Retina (tissue), 1 donor: ENCODE results near the gene CACNA1C.

ENCODE experiments used
- DNase-seq: peaks from one replicate; pipeline ENCODE4 v3.0.0-alpha.2; 2016

The CACNA1C gene

GRCh38 chr12:2035431-2036055 is 17.2 kb upstream of the CACNA1C start:
- no peak for DNase-seq

- no peak for DNase-seq
Measured at GRCh38 chr12:2039034-2039433, 13.8 kb upstream of the CACNA1C start.

- no peak for DNase-seq
Measured at GRCh38 chr12:2043054-2043453, 9.7 kb upstream of the CACNA1C start.

- DNase-seq, result no peak
Measured at GRCh38 chr12:2044165-2044564, 8.6 kb upstream of the CACNA1C start.

- no peak for DNase-seq
Measured at GRCh38 chr12:2046957-2047356, 5.8 kb upstream of the CACNA1C start.

GRCh38 chr12:2047752-2048151 is 5.0 kb upstream of the CACNA1C start:
- no peak for DNase-seq

- DNase-seq, result no peak
Measured at GRCh38 chr12:2049604-2050540, 2.9 kb upstream of the CACNA1C start.

- DNase-seq, result peak; percentile 77
Measured at GRCh38 chr12:2051700-2052621, 826 bp upstream of the CACNA1C start.

- no peak for DNase-seq
Measured at GRCh38 chr12:2053691-2054090, 904 bp downstream of the CACNA1C start.

GRCh38 chr12:2054091-2055018 is 1.6 kb downstream of the CACNA1C start:
- DNase-seq, result peak; percentile 69

- DNase-seq, result peak; percentile 76
Measured at GRCh38 chr12:2057041-2057794, 4.4 kb downstream of the CACNA1C start.

- no peak for DNase-seq
Measured at GRCh38 chr12:2057795-2058408, 5.1 kb downstream of the CACNA1C start.

- no peak for DNase-seq
Measured at GRCh38 chr12:2058837-2059236, 6.0 kb downstream of the CACNA1C start.

- DNase-seq, result no peak
Measured at GRCh38 chr12:2061402-2061801, 8.6 kb downstream of the CACNA1C start.

- no peak for DNase-seq
Measured at GRCh38 chr12:2064071-2064507, 11.3 kb downstream of the CACNA1C start.

GRCh38 chr12:2068653-2069052 is 15.9 kb downstream of the CACNA1C start:
- no peak for DNase-seq

- DNase-seq, result no peak
Measured at GRCh38 chr12:2070440-2071045, 17.8 kb downstream of the CACNA1C start.

GRCh38 chr12:2074792-2075191 is 22.0 kb downstream of the CACNA1C start:
- DNase-seq, result no peak

GRCh38 chr12:2075508-2076195 is 22.9 kb downstream of the CACNA1C start:
- no peak for DNase-seq

- DNase-seq, result no peak
Measured at GRCh38 chr12:2076196-2076570, 23.4 kb downstream of the CACNA1C start.
